ENCODE data around the gene BEST4.
"Not testable (repeated sequence)": the region's sequence is repeated elsewhere in the genome, so short reads cannot be mapped to it uniquely, and the experiment has no call there.

Gene BEST4

GRCh38 chr1:44777547-44777946, 10.4 kb downstream of the BEST4 start:
- DNase-seq: peak in 1 of 3 experiments; percentile 20

- DNase-seq: no peak
Measured at GRCh38 chr1:44776730-44777068, 11.3 kb downstream of the BEST4 start.

GRCh38 chr1:44775930-44776729, 11.8 kb downstream of the BEST4 start:
- no peak for DNase-seq

GRCh38 chr1:44775078-44775929, 12.7 kb downstream of the BEST4 start, which contains the start of gene RPS8:
TSS of gene RPS8 (plus strand) at chr1:44775540. CDS start at chr1:44775597, 57 bp downstream.
- DNase-seq: peak; percentile 92 to 96 (median 95)

- DNase-seq: not testable (repeated sequence)
Measured at GRCh38 chr1:44766421-44766820, 21.5 kb downstream of the BEST4 start.

GRCh38 chr1:44760876-44761275, 27.1 kb downstream of the BEST4 start:
- DNase-seq: no peak

GRCh38 chr1:44759077-44759476, 28.9 kb downstream of the BEST4 start:
- no peak for DNase-seq

GRCh38 chr1:44757420-44757819, 30.6 kb downstream of the BEST4 start:
- no peak for DNase-seq

GRCh38 chr1:44747878-44748277, 40.1 kb downstream of the BEST4 start:
- no peak for DNase-seq

GRCh38 chr1:44743211-44743610, 44.8 kb downstream of the BEST4 start:
- DNase-seq: no peak

- DNase-seq: no peak
Measured at GRCh38 chr1:44740179-44740617, 47.8 kb downstream of the BEST4 start.

GRCh38 chr1:44739307-44740178, 48.4 kb downstream of the BEST4 start, which contains the start of gene KIF2C:
TSS of gene KIF2C (plus strand) at chr1:44739837. CDS start at chr1:44739933, 96 bp downstream.
- DNase-seq: peak; percentile 96 to 98 (median 98)

GRCh38 chr1:44738953-44739306, 49.0 kb downstream of the BEST4 start:
- DNase-seq: not testable (repeated sequence)

- DNase-seq: no peak
Measured at GRCh38 chr1:44735992-44736391, 52.0 kb downstream of the BEST4 start.

- no peak for DNase-seq
Measured at GRCh38 chr1:44733784-44734183, 54.2 kb downstream of the BEST4 start.

Measured in NCI-H1417 (cell line).